ENCODE measurements around the gene TRPC6.
"Not testable (repeated sequence)": the region's sequence is repeated elsewhere in the genome, so short reads cannot be mapped to it uniquely, and the experiment has no call there.

GRCh38 chr11:101438708-101439107 is 145.1 kb downstream of the TRPC6 start:
- TF ChIP-seq, protein P1, sequence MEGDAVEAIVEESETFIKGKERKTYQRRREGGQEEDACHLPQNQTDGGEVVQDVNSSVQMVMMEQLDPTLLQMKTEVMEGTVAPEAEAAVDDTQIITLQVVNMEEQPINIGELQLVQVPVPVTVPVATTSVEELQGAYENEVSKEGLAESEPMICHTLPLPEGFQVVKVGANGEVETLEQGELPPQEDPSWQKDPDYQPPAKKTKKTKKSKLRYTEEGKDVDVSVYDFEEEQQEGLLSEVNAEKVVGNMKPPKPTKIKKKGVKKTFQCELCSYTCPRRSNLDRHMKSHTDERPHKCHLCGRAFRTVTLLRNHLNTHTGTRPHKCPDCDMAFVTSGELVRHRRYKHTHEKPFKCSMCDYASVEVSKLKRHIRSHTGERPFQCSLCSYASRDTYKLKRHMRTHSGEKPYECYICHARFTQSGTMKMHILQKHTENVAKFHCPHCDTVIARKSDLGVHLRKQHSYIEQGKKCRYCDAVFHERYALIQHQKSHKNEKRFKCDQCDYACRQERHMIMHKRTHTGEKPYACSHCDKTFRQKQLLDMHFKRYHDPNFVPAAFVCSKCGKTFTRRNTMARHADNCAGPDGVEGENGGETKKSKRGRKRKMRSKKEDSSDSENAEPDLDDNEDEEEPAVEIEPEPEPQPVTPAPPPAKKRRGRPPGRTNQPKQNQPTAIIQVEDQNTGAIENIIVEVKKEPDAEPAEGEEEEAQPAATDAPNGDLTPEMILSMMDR (IDR thresholded peaks at IDR 0.05; ENCODE audit: insufficient read depth, low read length, poor library complexity, severe bottlenecking) = not testable (repeated sequence)
- TF ChIP-seq EZH2phosphoT487 (conservative IDR thresholded peaks at IDR 0.05; ENCODE audit: low read length) = not testable (repeated sequence)
